ENCODE results near the gene REM2.

Gene REM2

DNA sequence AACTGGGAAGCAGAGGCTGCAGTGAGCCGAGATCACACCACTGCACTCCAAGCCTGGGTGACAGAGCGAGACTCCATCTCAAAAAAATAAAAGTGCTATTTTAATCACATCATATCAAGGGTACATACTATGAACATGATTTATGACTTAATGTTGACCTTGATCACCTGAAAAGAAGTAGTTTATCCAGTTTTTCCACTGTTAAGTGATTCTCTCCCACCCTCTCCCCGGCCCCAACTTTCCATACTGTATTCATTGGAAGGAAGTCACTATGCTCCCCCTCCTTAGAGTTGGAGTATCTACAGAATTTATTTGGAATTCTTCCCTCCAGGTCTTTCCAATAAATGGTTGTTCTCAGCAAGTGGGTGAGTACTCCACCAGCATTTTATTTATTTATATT is 49.1 kb downstream of the REM2 start:
- DNase-seq, result no peak

DNA sequence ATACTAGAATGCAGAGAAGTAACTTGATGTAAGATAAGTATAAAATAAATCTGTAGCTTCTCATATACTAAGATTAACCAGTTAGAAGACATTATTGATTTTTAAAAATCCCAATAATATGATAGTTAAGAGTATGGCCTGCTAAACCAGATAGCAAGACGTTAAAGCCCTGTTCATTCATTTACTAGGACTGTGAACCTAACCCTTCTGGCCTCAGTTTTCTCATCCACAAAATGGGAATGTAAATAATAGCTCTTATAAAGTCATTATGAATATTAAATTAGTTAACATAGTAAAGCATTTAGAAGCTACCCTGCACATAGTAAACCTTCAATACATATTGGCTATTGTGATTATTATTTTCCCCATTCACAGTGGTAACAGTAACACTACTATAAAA is 52.1 kb downstream of the REM2 start:
- DNase-seq, result no peak
